CD4-positive, alpha-beta T cell (primary cell): ENCODE data around the gene LAMA2. TPM values are rescaled to one million over a fixed set of nuclear protein-coding genes. Genes with fewer than 3 reads are reported as not detected.

Source experiments
- ATAC-seq: fragments of 200-7000 bp; cut with Tn5 transposase; one replicate; pipeline ENCODE4 v1.10.0; 2022; ENCODE audit warnings: mild to moderate bottlenecking; ENCODE audit not compliant: poor library complexity
- CTCF ChIA-PET: fragments of 350-600 bp; sonication (Branson Sonifier 250); formaldehyde crosslinking; loops from one replicate; lab custom pipeline; 2021; ENCODE audit warnings: antibody characterized with exemption, inconsistent platforms; lab: Charles Lee
- POLR2A ChIA-PET: fragments of 350-600 bp; sonication (Branson Sonifier 250); formaldehyde crosslinking; loops from one replicate; lab custom pipeline; 2021; ENCODE audit warnings: antibody characterized with exemption, inconsistent platforms; lab: Charles Lee
- DNase-seq, 14 experiments: peaks; one replicate each; pipeline ENCODE4 v3.0.0-alpha.2; 2013 to 2020; ENCODE audit warnings: mixed read lengths in 2 of 14
- H3K27ac ChIP-seq, 2 donors: one replicate each; pipeline versions ENCODE4 v1.5.1 to v1.7.0; 2013; ENCODE audit warnings: low read length in 2 of 2, low read depth in 1 of 2, mild to moderate bottlenecking in 1 of 2
- H3K27me3 ChIP-seq, 2 experiments: 1 replicate in 1 of 2; 2 replicates in 1 of 2; pipeline versions ENCODE4 v1.6.1 to v1.7.0; 2013; ENCODE audit warnings: low read length in 2 of 2, control low read depth in 1 of 2, mild to moderate bottlenecking in 1 of 2, moderate library complexity in 1 of 2; ENCODE audit not compliant: insufficient read depth in 2 of 2, control insufficient read depth in 1 of 2
- H3K36me3 ChIP-seq: one replicate; pipeline ENCODE4 v1.6.1; 2013; ENCODE audit warnings: low read length, control low read depth; ENCODE audit not compliant: insufficient read depth
- H3K4me1 ChIP-seq: one replicate; pipeline ENCODE4 v1.6.1; 2013; ENCODE audit warnings: low read length, control low read depth; ENCODE audit not compliant: insufficient read depth
- H3K4me3 ChIP-seq: one replicate; pipeline ENCODE4 v1.5.1; 2013; ENCODE audit warnings: mild to moderate bottlenecking, low read length, moderate library complexity
- H3K9me3 ChIP-seq, 2 experiments: 1 replicate in 1 of 2; 2 replicates in 1 of 2; pipeline versions ENCODE4 v1.6.1 to v1.7.0; 2013; ENCODE audit warnings: low read length in 2 of 2, mild to moderate bottlenecking in 2 of 2, control low read depth in 1 of 2, moderate library complexity in 1 of 2; ENCODE audit not compliant: control insufficient read depth in 1 of 2, insufficient read depth in 1 of 2
- H3K27ac Mint-ChIP-seq: one replicate; pipeline ENCODE4 v1.8.0; 2020; ENCODE audit warnings: mixed read lengths
- H3K27me3 Mint-ChIP-seq: one replicate; pipeline ENCODE4 v1.8.0; 2021; ENCODE audit warnings: mixed read lengths
- H3K36me3 Mint-ChIP-seq: one replicate; pipeline ENCODE4 v1.8.0; 2021; ENCODE audit warnings: low read depth, mixed read lengths
- H3K4me1 Mint-ChIP-seq: one replicate; pipeline ENCODE4 v1.8.0; 2021; ENCODE audit warnings: low read depth, mixed read lengths
- H3K4me3 Mint-ChIP-seq: one replicate; pipeline ENCODE4 v1.8.0; 2020; ENCODE audit warnings: mild to moderate bottlenecking, mixed read lengths
- H3K9me3 Mint-ChIP-seq: one replicate; pipeline ENCODE4 v1.8.0; 2020; ENCODE audit warnings: mixed read lengths
- CTCF ChIP-seq: fragments of 200-600 bp; IDR thresholded peaks from one replicate; pipeline ENCODE4 v1.8.0; 2022; ENCODE audit warnings: antibody characterized with exemption, mild to moderate bottlenecking
- intact Hi-C, 2 experiments: fragments of 100-400 bp; cut with DNase I in 1 of 2; cut with micrococcal nuclease in 1 of 2; formaldehyde crosslinking; loops; one replicate each; pipeline versions ENCODE4 v1.15.1 to v1.9.0; 2023 to 2025; cut with DNase I, micrococcal nuclease
- total RNA-seq, 174 experiments: library from RNA in 2 of 174; stranded (reverse) in 2 of 174; gene quantifications; one replicate each; pipeline ENCODE4 v1.2.3 and lab custom pipeline; 2021 to 2026

LAMA2 gene
- total RNA-seq, 2 experiments from 2014 or later, result 0.05 to 0.06 TPM

- no peak overlapping the region for H3K27ac ChIP-seq
These were observed 222.1 kb downstream of the LAMA2 start for GRCh38 chr6:129105035-129105434.

GRCh38 chr6:129105793-129106192 is 222.9 kb downstream of the LAMA2 start:
- ChIA-PET CTCF (no interaction called here), POLR2A (no interaction called here)
- H3K27me3 Mint-ChIP-seq, result peaks cover 14% of the 10 kb centered on the region
- H3K27ac ChIP-seq, result no peak overlapping the region
- H3K4me1 Mint-ChIP-seq, result no peaks in the 10 kb centered on the region
- no peaks in the 10 kb centered on the region for H3K36me3 Mint-ChIP-seq
- intact Hi-C loops, result no loop called here
- H3K4me3 ChIP-seq, result no peak overlapping the region
- no peak for TF ChIP-seq CTCF
- H3K9me3 Mint-ChIP-seq, result no peaks in the 10 kb centered on the region
- no peak for ATAC-seq
- no peaks in the 10 kb centered on the region for H3K27me3 ChIP-seq
- DNase-seq, result no peak
- no peaks in the 10 kb centered on the region for H3K4me1 ChIP-seq
- no peak overlapping the region for H3K4me3 Mint-ChIP-seq
- no peak overlapping the region for H3K27ac Mint-ChIP-seq
- no peaks in the 10 kb centered on the region for H3K36me3 ChIP-seq
- H3K9me3 ChIP-seq, result no peaks in the 10 kb centered on the region

More at GRCh38 chr6:129105035-129105434, 222.1 kb downstream of the LAMA2 start:
- H3K9me3 Mint-ChIP-seq, result no peaks in the 10 kb centered on the region
- intact Hi-C loops, result no loop called here
- no peak overlapping the region for H3K27ac Mint-ChIP-seq
- Histone ChIP-seq H3K9me3 (no peaks in the 10 kb centered on the region), H3K27me3 (no peaks in the 10 kb centered on the region), H3K4me1 (no peaks in the 10 kb centered on the region), H3K4me3 (no peak overlapping the region), H3K36me3 (no peaks in the 10 kb centered on the region)
- CTCF ChIA-PET, result no interaction called here
- DNase-seq (no peak), ATAC-seq (no peak)
- no peak for TF ChIP-seq CTCF
- H3K36me3 Mint-ChIP-seq, result no peaks in the 10 kb centered on the region
- no peaks in the 10 kb centered on the region for H3K4me1 Mint-ChIP-seq
- no peak overlapping the region for H3K4me3 Mint-ChIP-seq
- POLR2A ChIA-PET, result no interaction called here
- peaks cover 14% of the 10 kb centered on the region for H3K27me3 Mint-ChIP-seq

GRCh38 chr6:129108337-129108736 is 225.4 kb downstream of the LAMA2 start:
- ChIA-PET POLR2A (no interaction called here), CTCF (no interaction called here)
- Mint-ChIP-seq H3K27me3 (peaks cover 18% of the 10 kb centered on the region), H3K4me3 (no peak overlapping the region), H3K36me3 (no peaks in the 10 kb centered on the region), H3K27ac (no peak overlapping the region), H3K9me3 (no peaks in the 10 kb centered on the region), H3K4me1 (no peaks in the 10 kb centered on the region)
- no peaks in the 10 kb centered on the region for H3K4me1 ChIP-seq
- H3K27ac ChIP-seq, result no peak overlapping the region
- H3K27me3 ChIP-seq, result no peaks in the 10 kb centered on the region
- no peaks in the 10 kb centered on the region for H3K9me3 ChIP-seq
- intact Hi-C loops, result no loop called here
- DNase-seq (no peak), ATAC-seq (no peak)
- TF ChIP-seq CTCF, result no peak
- no peak overlapping the region for H3K4me3 ChIP-seq
- H3K36me3 ChIP-seq, result no peaks in the 10 kb centered on the region
